HEK293 (cell line): ENCODE results near the gene STEAP3.
A peak's percentile ranks its signal among the peaks of the same experiment; 100 is the strongest.

ENCODE experiments used
- CTCF ChIA-PET: fragments of 350-600 bp; formaldehyde crosslinking; extraction: SDS; loops from one replicate; lab custom pipeline; 2021; ENCODE audit warnings: antibody characterized with exemption; lab: Yijun Ruan, JAX
- POLR2A ChIA-PET: fragments of 300-600 bp; formaldehyde crosslinking; extraction: SDS; loops from one replicate; lab custom pipeline; 2020; ENCODE audit warnings: antibody characterized with exemption, inconsistent platforms; lab: Yijun Ruan, JAX
- H3K27ac ChIP-seq: fragments of 200-500 bp; sonication (Bioruptor generic); 2 replicates; pipeline ENCODE4 v1.5.1; 2014; ENCODE audit warnings: low read depth, low read length, control low read depth, inconsistent platforms; ENCODE audit errors: extremely low read depth
- H3K36me3 ChIP-seq, 2 experiments: fragments of 200-500 bp in 1 of 2; sonication (Bioruptor generic) in 1 of 2; 1 replicate in 1 of 2; 2 replicates in 1 of 2; pipeline ENCODE4 v1.5.1; 2014 to 2017; ENCODE audit warnings: inconsistent platforms in 2 of 2, low read length in 2 of 2; ENCODE audit not compliant: control insufficient read depth in 2 of 2, insufficient read depth in 1 of 2
- H3K4me1 ChIP-seq: fragments of 200-500 bp; sonication (Bioruptor generic); 2 replicates; pipeline ENCODE4 v1.5.1; 2014; ENCODE audit warnings: mild to moderate bottlenecking, low read length, inconsistent platforms; ENCODE audit not compliant: control insufficient read depth, insufficient read depth
- H3K4me3 ChIP-seq: 2 replicates; pipeline ENCODE4 v1.5.1; 2011; ENCODE audit warnings: low read depth, mild to moderate bottlenecking, control low read depth, low read length, moderate library complexity
- H3K9me3 ChIP-seq: fragments of 200-500 bp; sonication (Bioruptor generic); 2 replicates; pipeline ENCODE4 v1.5.1; 2014; ENCODE audit warnings: low read depth, low read length, inconsistent platforms; ENCODE audit not compliant: control insufficient read depth, insufficient read depth
- BCL11B ChIP-seq: fragments of 450-650 bp; formaldehyde crosslinking; IDR thresholded peaks from 2 replicates; pipeline ENCODE4 v1.5.1; 2016; ENCODE audit warnings: low read depth, missing biosample characterization, missing genetic modification characterization
- KLF9 ChIP-seq: fragments of 450-650 bp; formaldehyde crosslinking; IDR thresholded peaks from 2 replicates; pipeline ENCODE4 v1.5.1; 2016; ENCODE audit warnings: missing biosample characterization, missing genetic modification characterization, low read depth
- OSR2 ChIP-seq: fragments of 450-650 bp; formaldehyde crosslinking; IDR thresholded peaks from 2 replicates; pipeline ENCODE4 v1.5.1; 2016; ENCODE audit warnings: missing biosample characterization, missing genetic modification characterization
- SALL2 ChIP-seq: fragments of 450-650 bp; formaldehyde crosslinking; IDR thresholded peaks from 2 replicates; pipeline ENCODE4 v1.5.0; 2017; ENCODE audit warnings: missing biosample characterization, mild to moderate bottlenecking, missing genetic modification characterization, borderline replicate concordance
- WT1 ChIP-seq: fragments of 450-650 bp; formaldehyde crosslinking; IDR thresholded peaks from 2 replicates; pipeline ENCODE4 v1.5.1; 2016; ENCODE audit warnings: missing biosample characterization, missing genetic modification characterization
- YY2 ChIP-seq: fragments of 450-650 bp; formaldehyde crosslinking; IDR thresholded peaks from 2 replicates; pipeline ENCODE4 v1.5.1; 2016; ENCODE audit warnings: missing biosample characterization, missing genetic modification characterization
- ZNF112 ChIP-seq: fragments of 450-650 bp; formaldehyde crosslinking; IDR thresholded peaks from 2 replicates; pipeline ENCODE4 v1.5.0; 2017; ENCODE audit warnings: missing biosample characterization, missing genetic modification characterization
- ZNF223 ChIP-seq: fragments of 450-650 bp; formaldehyde crosslinking; IDR thresholded peaks from 2 replicates; pipeline ENCODE4 v1.5.1; 2016; ENCODE audit warnings: missing biosample characterization, missing genetic modification characterization
- ZNF24 ChIP-seq: fragments of 450-650 bp; formaldehyde crosslinking; IDR thresholded peaks from 2 replicates; pipeline ENCODE4 v1.5.1; 2016; ENCODE audit warnings: missing biosample characterization, missing genetic modification characterization
- ZNF248 ChIP-seq: fragments of 450-650 bp; formaldehyde crosslinking; IDR thresholded peaks from 2 replicates; pipeline ENCODE4 v1.5.1; 2017; ENCODE audit warnings: missing biosample characterization, missing genetic modification characterization
- ZNF311 ChIP-seq: fragments of 450-650 bp; formaldehyde crosslinking; IDR thresholded peaks from 2 replicates; pipeline ENCODE4 v1.5.1; 2017; ENCODE audit warnings: missing biosample characterization, missing genetic modification characterization, borderline replicate concordance
- ZNF324 ChIP-seq: fragments of 450-650 bp; formaldehyde crosslinking; IDR thresholded peaks from 2 replicates; pipeline ENCODE4 v1.5.1; 2016; ENCODE audit warnings: missing biosample characterization, missing genetic modification characterization
- ZNF341 ChIP-seq: fragments of 450-650 bp; formaldehyde crosslinking; IDR thresholded peaks from 2 replicates; pipeline ENCODE4; 2016; ENCODE audit warnings: low read depth, missing biosample characterization, missing genetic modification characterization
- ZNF416 ChIP-seq: fragments of 450-650 bp; formaldehyde crosslinking; IDR thresholded peaks from 2 replicates; pipeline ENCODE4 v1.5.1; 2016; ENCODE audit warnings: missing biosample characterization, missing genetic modification characterization
- ZNF423 ChIP-seq: fragments of 450-650 bp; formaldehyde crosslinking; IDR thresholded peaks from 2 replicates; pipeline ENCODE4 v1.5.1; 2016; ENCODE audit warnings: missing biosample characterization, missing genetic modification characterization
- ZNF426 ChIP-seq: fragments of 450-650 bp; formaldehyde crosslinking; IDR thresholded peaks from 2 replicates; pipeline ENCODE4 v1.5.1; 2017; ENCODE audit warnings: missing biosample characterization, missing genetic modification characterization, mild to moderate bottlenecking, inconsistent platforms, moderate library complexity
- ZNF510 ChIP-seq: fragments of 450-650 bp; formaldehyde crosslinking; IDR thresholded peaks from 2 replicates; pipeline ENCODE4 v1.5.1; 2018; ENCODE audit warnings: mild to moderate bottlenecking, missing genetic modification characterization, missing biosample characterization; ENCODE audit not compliant: insufficient replicate concordance
- ZNF521 ChIP-seq: fragments of 450-650 bp; formaldehyde crosslinking; IDR thresholded peaks from 2 replicates; pipeline ENCODE4 v1.5.1; 2017; ENCODE audit warnings: missing biosample characterization, mild to moderate bottlenecking, missing genetic modification characterization
- ZNF544 ChIP-seq: fragments of 450-650 bp; formaldehyde crosslinking; IDR thresholded peaks from 2 replicates; pipeline ENCODE4 v1.5.0; 2017; ENCODE audit warnings: missing biosample characterization, missing genetic modification characterization
- ZNF560 ChIP-seq: fragments of 450-650 bp; formaldehyde crosslinking; IDR thresholded peaks from 2 replicates; pipeline ENCODE4 v1.5.1; 2017; ENCODE audit warnings: missing biosample characterization, missing genetic modification characterization, borderline replicate concordance
- ZNF596 ChIP-seq: fragments of 450-650 bp; IDR thresholded peaks from 2 replicates; pipeline ENCODE4 v1.5.0; 2018; ENCODE audit warnings: missing biosample characterization, mild to moderate bottlenecking, missing genetic modification characterization, moderate library complexity
- ZNF624 ChIP-seq: fragments of 450-650 bp; formaldehyde crosslinking; IDR thresholded peaks from 2 replicates; pipeline ENCODE4 v1.5.1; 2017; ENCODE audit warnings: missing biosample characterization, missing genetic modification characterization
- ZNF626 ChIP-seq: fragments of 450-650 bp; sonication (Bioruptor Pico); formaldehyde crosslinking; IDR thresholded peaks from 2 replicates; pipeline ENCODE4 v1.5.1; 2018; ENCODE audit warnings: missing biosample characterization, missing genetic modification characterization, inconsistent platforms
- ZNF629 ChIP-seq: fragments of 450-650 bp; formaldehyde crosslinking; IDR thresholded peaks from 2 replicates; pipeline ENCODE4 v1.5.1; 2017; ENCODE audit warnings: missing biosample characterization, missing genetic modification characterization
- ZNF785 ChIP-seq: fragments of 450-650 bp; formaldehyde crosslinking; IDR thresholded peaks from 2 replicates; pipeline ENCODE4 v1.5.1; 2016; ENCODE audit warnings: missing biosample characterization, missing genetic modification characterization
- ZNF792 ChIP-seq: fragments of 450-650 bp; formaldehyde crosslinking; IDR thresholded peaks from 2 replicates; pipeline ENCODE4 v1.5.1; 2016; ENCODE audit warnings: missing biosample characterization, missing genetic modification characterization
- TF ChIP-seq, protein P1 (sequence below): fragments of 450-650 bp; formaldehyde crosslinking; IDR thresholded peaks from 2 replicates; pipeline ENCODE4 v1.5.1; 2016; ENCODE audit warnings: missing biosample characterization, missing genetic modification characterization
- TF ChIP-seq, protein P2 (sequence below): fragments of 450-650 bp; formaldehyde crosslinking; IDR thresholded peaks from 2 replicates; pipeline ENCODE4 v1.5.1; 2016; ENCODE audit warnings: missing biosample characterization, missing genetic modification characterization
- TF ChIP-seq, protein P3 (sequence below): fragments of 450-650 bp; formaldehyde crosslinking; IDR thresholded peaks from 2 replicates; pipeline ENCODE4 v1.5.1; 2017; ENCODE audit warnings: missing biosample characterization, missing genetic modification characterization

The STEAP3 gene

DNA sequence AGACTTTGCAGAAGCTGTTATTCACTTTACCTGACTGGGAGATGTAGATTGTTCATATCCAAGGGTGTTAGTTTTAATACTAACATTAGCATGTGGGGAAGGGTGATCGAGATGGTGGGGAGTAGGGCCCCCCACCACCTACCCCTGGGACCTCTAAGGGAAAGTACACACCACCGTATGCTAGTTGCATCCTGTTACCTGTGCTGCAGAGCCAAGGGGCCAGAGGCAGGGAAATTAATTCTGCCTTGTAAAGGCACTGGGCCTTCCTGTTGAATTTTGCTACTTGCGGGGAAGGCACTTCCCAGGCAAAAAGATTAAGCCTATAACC lies 9.0 kb downstream of the STEAP3 start:
- Histone ChIP-seq H3K9me3 (no peaks in the 10 kb centered on the region), H3K4me1 (no peaks in the 10 kb centered on the region), H3K36me3 (no peaks in the 10 kb centered on the region), H3K27ac (no peak overlapping the region), H3K4me3 (no peak overlapping the region)
- ChIA-PET POLR2A (no interaction called here), CTCF (interaction anchor here (1.1 kb wide), 2 partner anchors 10 to 32 kb away, joined by 3 to 4 read pairs; no protein-coding TSS in a partner anchor)
- TF ChIP-seq ZNF112 (tag by site-specific recombination) (no peak), OSR2 (no peak), ZNF624 (tag by site-specific recombination) (no peak), ZNF785 (tag by site-specific recombination) (no peak), ZNF510 (tag by site-specific recombination) (no peak), ZNF629 (tag by site-specific recombination) (no peak), ZNF416 (no peak), ZNF544 (tag by site-specific recombination) (no peak), YY2 (tag by site-specific recombination) (no peak), ZNF426 (no peak), ZNF24 (tag by site-specific recombination) (no peak), ZNF248 (tag by site-specific recombination) (no peak), ZNF341 (tag by site-specific recombination) (no peak), ZNF792 (tag by site-specific recombination) (no peak), SALL2 (tag by site-specific recombination) (no peak), ZNF423 (tag by site-specific recombination) (no peak), ZNF596 (tag by site-specific recombination) (no peak)
- TF ChIP-seq, protein P1, sequence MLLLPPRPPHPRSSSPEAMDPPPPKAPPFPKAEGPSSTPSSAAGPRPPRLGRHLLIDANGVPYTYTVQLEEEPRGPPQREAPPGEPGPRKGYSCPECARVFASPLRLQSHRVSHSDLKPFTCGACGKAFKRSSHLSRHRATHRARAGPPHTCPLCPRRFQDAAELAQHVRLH (tag by site-specific recombination): no peak
- TF ChIP-seq, protein P2, sequence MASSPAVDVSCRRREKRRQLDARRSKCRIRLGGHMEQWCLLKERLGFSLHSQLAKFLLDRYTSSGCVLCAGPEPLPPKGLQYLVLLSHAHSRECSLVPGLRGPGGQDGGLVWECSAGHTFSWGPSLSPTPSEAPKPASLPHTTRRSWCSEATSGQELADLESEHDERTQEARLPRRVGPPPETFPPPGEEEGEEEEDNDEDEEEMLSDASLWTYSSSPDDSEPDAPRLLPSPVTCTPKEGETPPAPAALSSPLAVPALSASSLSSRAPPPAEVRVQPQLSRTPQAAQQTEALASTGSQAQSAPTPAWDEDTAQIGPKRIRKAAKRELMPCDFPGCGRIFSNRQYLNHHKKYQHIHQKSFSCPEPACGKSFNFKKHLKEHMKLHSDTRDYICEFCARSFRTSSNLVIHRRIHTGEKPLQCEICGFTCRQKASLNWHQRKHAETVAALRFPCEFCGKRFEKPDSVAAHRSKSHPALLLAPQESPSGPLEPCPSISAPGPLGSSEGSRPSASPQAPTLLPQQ: no peak
- TF ChIP-seq, protein P3, sequence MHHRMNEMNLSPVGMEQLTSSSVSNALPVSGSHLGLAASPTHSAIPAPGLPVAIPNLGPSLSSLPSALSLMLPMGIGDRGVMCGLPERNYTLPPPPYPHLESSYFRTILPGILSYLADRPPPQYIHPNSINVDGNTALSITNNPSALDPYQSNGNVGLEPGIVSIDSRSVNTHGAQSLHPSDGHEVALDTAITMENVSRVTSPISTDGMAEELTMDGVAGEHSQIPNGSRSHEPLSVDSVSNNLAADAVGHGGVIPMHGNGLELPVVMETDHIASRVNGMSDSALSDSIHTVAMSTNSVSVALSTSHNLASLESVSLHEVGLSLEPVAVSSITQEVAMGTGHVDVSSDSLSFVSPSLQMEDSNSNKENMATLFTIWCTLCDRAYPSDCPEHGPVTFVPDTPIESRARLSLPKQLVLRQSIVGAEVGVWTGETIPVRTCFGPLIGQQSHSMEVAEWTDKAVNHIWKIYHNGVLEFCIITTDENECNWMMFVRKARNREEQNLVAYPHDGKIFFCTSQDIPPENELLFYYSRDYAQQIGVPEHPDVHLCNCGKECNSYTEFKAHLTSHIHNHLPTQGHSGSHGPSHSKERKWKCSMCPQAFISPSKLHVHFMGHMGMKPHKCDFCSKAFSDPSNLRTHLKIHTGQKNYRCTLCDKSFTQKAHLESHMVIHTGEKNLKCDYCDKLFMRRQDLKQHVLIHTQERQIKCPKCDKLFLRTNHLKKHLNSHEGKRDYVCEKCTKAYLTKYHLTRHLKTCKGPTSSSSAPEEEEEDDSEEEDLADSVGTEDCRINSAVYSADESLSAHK (tag by site-specific recombination): no peak

DNA sequence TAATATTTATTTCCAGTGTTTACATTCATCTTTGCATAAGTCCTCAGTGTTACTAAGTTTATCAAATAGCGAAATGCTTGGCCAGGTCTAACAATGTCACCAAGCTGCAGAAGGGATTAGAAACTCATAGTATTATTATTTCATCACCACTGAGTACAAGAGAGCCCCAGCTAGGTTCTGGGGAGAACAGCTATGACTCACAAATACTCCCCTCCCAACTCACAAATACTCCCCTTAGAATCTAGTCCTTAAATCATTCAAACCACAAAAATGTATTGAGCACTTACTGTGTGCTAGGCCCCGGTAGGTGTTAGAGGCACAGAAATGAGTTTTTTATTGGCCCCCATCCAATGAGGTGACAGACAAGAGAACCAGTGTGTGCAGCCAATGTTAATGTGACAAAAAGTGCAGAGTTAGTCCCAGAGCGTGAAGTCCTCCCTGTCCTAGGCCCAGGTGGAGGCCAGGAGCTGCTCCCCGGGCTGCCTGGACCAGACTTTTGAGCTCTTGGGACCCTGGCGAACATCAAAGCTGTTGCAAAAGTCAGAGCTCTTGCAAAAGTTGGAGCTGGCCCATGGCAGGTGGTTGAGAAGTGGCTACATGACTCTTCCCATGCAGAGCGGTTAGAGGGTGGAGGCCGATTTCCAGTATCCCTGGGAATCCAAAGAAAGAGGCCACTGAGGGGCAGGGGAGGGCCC lies 9.8 kb downstream of the STEAP3 start:
- Histone ChIP-seq H3K9me3 (no peaks in the 10 kb centered on the region), H3K36me3 (no peaks in the 10 kb centered on the region)
- TF ChIP-seq ZNF626 (tag by site-specific recombination) (no peak), WT1 (tag by site-specific recombination) (0 out of 2 replicates have a peak, but pooled peaks have one; percentile 32), BCL11B (tag by site-specific recombination) (no peak), ZNF223 (tag by site-specific recombination) (no peak), ZNF324 (tag by site-specific recombination) (no peak), ZNF311 (tag by site-specific recombination) (no peak), KLF9 (tag by site-specific recombination) (no peak), ZNF560 (no peak), ZNF521 (no peak)
- TF ChIP-seq, all 188 proteins: peak for 1
- CTCF ChIA-PET: interaction anchor here (0.5 to 2.2 kb wide), 12 partner anchors 8 to 264 kb away, joined by 3 to 15 read pairs (median 4); no protein-coding TSS in a partner anchor
- POLR2A ChIA-PET: no interaction called here
- no peak overlapping the region for H3K4me3 ChIP-seq
- H3K4me1 ChIP-seq: no peaks in the 10 kb centered on the region
- no peak overlapping the region for H3K27ac ChIP-seq
